Measurements from ENCODE around the gene SBNO1. TPM values are rescaled to one million over a fixed set of nuclear protein-coding genes. Genes with fewer than 3 reads are reported as not detected.
A peak's percentile ranks its signal among the peaks of the same experiment; 100 is the strongest.
"Not testable (repeated sequence)": the region's sequence is repeated elsewhere in the genome, so short reads cannot be mapped to it uniquely, and the experiment has no call there.

SBNO1 gene
- total RNA-seq, 2 donors from 2014 or later: 59.8 to 64.0 TPM

- Mint-ChIP-seq H3K9me3 (no peaks in the 10 kb centered on the region), H3K4me3 (no peak overlapping the region), H3K27me3 (no peaks in the 10 kb centered on the region), H3K36me3 (ENCODE audit: low read depth) (peaks cover 5% of the 10 kb centered on the region), H3K4me1 (no peaks in the 10 kb centered on the region), H3K27ac (no peak overlapping the region)
- no peak for ATAC-seq (replicated peaks)
Measured at GRCh38 chr12:123265851-123266678, 98.6 kb downstream of the SBNO1 start.

- Mint-ChIP-seq H3K9me3 (no peaks in the 10 kb centered on the region), H3K4me3 (no peak overlapping the region), H3K4me1 (no peaks in the 10 kb centered on the region), H3K36me3 (ENCODE audit: low read depth) (peaks cover 16% of the 10 kb centered on the region), H3K27me3 (no peaks in the 10 kb centered on the region), H3K27ac (no peak overlapping the region)
- no peak for ATAC-seq (replicated peaks)
Measured at GRCh38 chr12:123264642-123265041, 100.0 kb downstream of the SBNO1 start.

- Mint-ChIP-seq H3K4me1 (no peaks in the 10 kb centered on the region), H3K27me3 (no peaks in the 10 kb centered on the region), H3K36me3 (ENCODE audit: low read depth) (peaks cover 26% of the 10 kb centered on the region), H3K9me3 (no peaks in the 10 kb centered on the region), H3K27ac (no peak overlapping the region), H3K4me3 (no peak overlapping the region)
- ATAC-seq (replicated peaks): no peak
Measured at GRCh38 chr12:123263196-123263817, 101.3 kb downstream of the SBNO1 start.

- Mint-ChIP-seq H3K9me3 (no peaks in the 10 kb centered on the region), H3K36me3 (ENCODE audit: low read depth) (peaks cover 48% of the 10 kb centered on the region), H3K27ac (no peak overlapping the region), H3K4me1 (no peaks in the 10 kb centered on the region), H3K4me3 (no peak overlapping the region), H3K27me3 (no peaks in the 10 kb centered on the region)
- ATAC-seq (replicated peaks): no peak
Measured at GRCh38 chr12:123261196-123261595, 103.5 kb downstream of the SBNO1 start.

- no peaks in the 10 kb centered on the region for H3K4me1 Mint-ChIP-seq
- no peak for ATAC-seq (replicated peaks)
- no peaks in the 10 kb centered on the region for H3K27me3 Mint-ChIP-seq
- no peak overlapping the region for H3K27ac Mint-ChIP-seq
- H3K9me3 Mint-ChIP-seq: no peaks in the 10 kb centered on the region
- no peak overlapping the region for H3K4me3 Mint-ChIP-seq
- peaks cover 59% of the 10 kb centered on the region for H3K36me3 Mint-ChIP-seq (ENCODE audit: low read depth)
Measured at GRCh38 chr12:123260081-123260480, 104.6 kb downstream of the SBNO1 start.

GRCh38 chr12:123258593-123258992 lies 106.1 kb downstream of the SBNO1 start:
- no peaks in the 10 kb centered on the region for H3K9me3 Mint-ChIP-seq
- H3K27ac Mint-ChIP-seq: no peak overlapping the region
- no peaks in the 10 kb centered on the region for H3K4me1 Mint-ChIP-seq
- H3K36me3 Mint-ChIP-seq (ENCODE audit: low read depth): peaks cover 72% of the 10 kb centered on the region
- no peak overlapping the region for H3K4me3 Mint-ChIP-seq
- ATAC-seq (replicated peaks): no peak
- no peaks in the 10 kb centered on the region for H3K27me3 Mint-ChIP-seq

- Mint-ChIP-seq H3K4me3 (no peak overlapping the region), H3K36me3 (ENCODE audit: low read depth) (peaks cover 79% of the 10 kb centered on the region), H3K27ac (no peak overlapping the region), H3K27me3 (no peaks in the 10 kb centered on the region), H3K9me3 (no peaks in the 10 kb centered on the region), H3K4me1 (peaks cover 11% of the 10 kb centered on the region)
- ATAC-seq (replicated peaks): peak; percentile 40
Measured at GRCh38 chr12:123254853-123255446, 109.7 kb downstream of the SBNO1 start.

- Mint-ChIP-seq H3K36me3 (ENCODE audit: low read depth) (peaks cover 75% of the 10 kb centered on the region), H3K9me3 (no peaks in the 10 kb centered on the region), H3K4me3 (no peak overlapping the region), H3K4me1 (peaks cover 13% of the 10 kb centered on the region), H3K27ac (no peak overlapping the region), H3K27me3 (no peaks in the 10 kb centered on the region)
- no peak for ATAC-seq (replicated peaks)
Measured at GRCh38 chr12:123253641-123254459, 110.8 kb downstream of the SBNO1 start.

GRCh38 chr12:123252365-123252764 lies 112.3 kb downstream of the SBNO1 start:
- ATAC-seq (replicated peaks); H3K4me3 Mint-ChIP-seq; H3K27ac Mint-ChIP-seq; H3K27me3 Mint-ChIP-seq; H3K9me3 Mint-ChIP-seq: not testable (repeated sequence)
- Mint-ChIP-seq H3K36me3 (ENCODE audit: low read depth) (peaks cover 74% of the 10 kb centered on the region), H3K4me1 (peaks cover 17% of the 10 kb centered on the region)

GRCh38 chr12:123251403-123252076 lies 113.1 kb downstream of the SBNO1 start:
- ATAC-seq (replicated peaks): no peak
- no peak overlapping the region for H3K4me3 Mint-ChIP-seq
- peaks cover 71% of the 10 kb centered on the region for H3K36me3 Mint-ChIP-seq (ENCODE audit: low read depth)
- no peaks in the 10 kb centered on the region for H3K27me3 Mint-ChIP-seq
- peak overlapping the region; percentile 9 for H3K27ac Mint-ChIP-seq
- H3K4me1 Mint-ChIP-seq: peaks cover 17% of the 10 kb centered on the region
- H3K9me3 Mint-ChIP-seq: no peaks in the 10 kb centered on the region

GRCh38 chr12:123250471-123251383 lies 113.9 kb downstream of the SBNO1 start:
- Mint-ChIP-seq H3K4me1 (peaks cover 18% of the 10 kb centered on the region), H3K4me3 (no peak overlapping the region), H3K9me3 (no peaks in the 10 kb centered on the region), H3K36me3 (ENCODE audit: low read depth) (peaks cover 71% of the 10 kb centered on the region), H3K27ac (peak overlapping the region; percentile 9), H3K27me3 (no peaks in the 10 kb centered on the region)
- ATAC-seq (replicated peaks): no peak

- not testable (repeated sequence) for H3K27me3 Mint-ChIP-seq; H3K4me3 Mint-ChIP-seq; H3K27ac Mint-ChIP-seq; ATAC-seq (replicated peaks); H3K9me3 Mint-ChIP-seq
- Mint-ChIP-seq H3K36me3 (ENCODE audit: low read depth) (peaks cover 63% of the 10 kb centered on the region), H3K4me1 (peaks cover 21% of the 10 kb centered on the region)
Measured at GRCh38 chr12:123248996-123249741, 115.5 kb downstream of the SBNO1 start.

Data from activated T-helper 17 cell treated with anti-CD3 and anti-CD28 coated beads, Interleukin-2, amount 50 U/mL, for 72 hours (primary cell).